Stimulated activated CD8-positive, alpha-beta memory T cell treated with anti-CD3 and anti-CD28 coated beads, Interleukin-15, amount 100 ng/mL, for 24 hours (primary cell): Measurements from ENCODE around the gene ESRP2.

ENCODE experiments used
- DNase-seq: peaks from one replicate; pipeline ENCODE4 v3.0.0-alpha.2; 2020; ENCODE audit warnings: low read depth

The ESRP2 gene

GRCh38 chr16:68235887-68236136 is at the start of gene ESRP2:
Gene ESRP2, minus strand, starts transcription at chr16:68236127. Its CDS starts 82 bp downstream, at chr16:68236045.
- no peak for DNase-seq

- no peak for DNase-seq
Observed at GRCh38 chr16:68285683-68286082, 49.8 kb upstream of the ESRP2 start.

DNA sequence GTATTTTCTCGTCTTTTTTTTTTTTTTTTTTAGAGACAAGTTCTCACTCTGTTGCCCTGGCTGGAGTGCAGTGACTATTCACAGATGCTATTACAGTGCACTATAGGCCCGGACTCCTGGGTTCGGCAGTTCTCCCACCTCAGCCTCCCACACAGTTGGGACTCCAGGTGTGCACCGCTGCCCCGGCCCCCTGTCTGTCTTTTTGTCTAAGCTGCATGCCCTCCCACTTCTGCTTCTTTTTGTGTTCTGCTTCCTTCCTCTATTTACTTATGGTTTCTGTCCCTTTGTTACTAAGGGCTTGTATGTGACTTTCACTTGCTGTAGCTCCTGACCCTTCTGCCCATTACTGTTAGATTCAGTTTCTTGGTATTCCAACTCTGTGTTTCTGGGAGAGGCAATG is 48.9 kb upstream of the ESRP2 start:
- no peak for DNase-seq

GRCh38 chr16:68283801-68284598 is 48.1 kb upstream of the ESRP2 start:
- DNase-seq = no peak

GRCh38 chr16:68283346-68283745 is 47.4 kb upstream of the ESRP2 start:
- DNase-seq = no peak

- no peak for DNase-seq
Observed at GRCh38 chr16:68282064-68282452, 46.1 kb upstream of the ESRP2 start.

- DNase-seq = no peak
Observed at GRCh38 chr16:68281368-68282063, 45.6 kb upstream of the ESRP2 start.

DNA sequence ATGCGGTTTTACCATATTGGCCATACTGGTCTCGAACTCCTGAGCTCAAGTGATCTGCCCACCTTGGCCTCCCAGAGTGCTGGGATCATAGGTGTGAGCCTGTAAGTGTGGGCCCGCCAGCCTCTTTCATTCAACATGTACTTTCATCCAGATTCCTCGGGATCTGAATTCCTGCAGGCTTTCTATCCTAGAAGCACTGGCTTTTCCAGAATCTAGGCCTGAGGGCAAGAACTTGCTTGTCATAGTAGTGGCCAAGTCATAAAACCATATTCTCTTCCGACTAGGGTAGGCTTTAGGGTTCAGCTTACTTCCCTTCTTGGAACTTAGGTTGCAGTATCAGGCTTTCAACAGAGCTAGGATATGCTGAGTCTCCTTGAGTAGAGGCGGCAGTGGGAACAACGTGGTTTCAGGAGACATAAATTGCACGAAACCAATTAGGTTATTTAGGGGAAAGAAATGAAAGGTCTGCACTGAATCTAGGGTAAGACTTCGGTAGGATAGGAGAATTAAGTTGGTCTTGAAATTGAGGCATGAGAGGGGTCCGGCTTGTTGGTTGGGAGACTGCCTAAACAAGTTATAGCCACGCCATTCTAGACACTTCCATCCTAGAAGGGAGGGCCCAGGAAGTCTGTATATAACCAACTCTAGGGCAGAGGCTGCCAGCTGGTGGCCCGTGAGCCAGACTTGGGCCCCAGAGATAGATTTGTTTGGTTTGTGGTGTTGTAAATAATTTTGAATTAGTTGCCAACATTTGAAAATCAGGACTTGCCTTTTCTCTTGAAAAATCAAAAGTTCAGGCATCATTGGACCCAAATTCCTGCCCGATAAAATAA is 44.0 kb upstream of the ESRP2 start:
- DNase-seq = no peak

- DNase-seq = no peak
Observed at GRCh38 chr16:68276223-68276622, 40.3 kb upstream of the ESRP2 start.

DNA sequence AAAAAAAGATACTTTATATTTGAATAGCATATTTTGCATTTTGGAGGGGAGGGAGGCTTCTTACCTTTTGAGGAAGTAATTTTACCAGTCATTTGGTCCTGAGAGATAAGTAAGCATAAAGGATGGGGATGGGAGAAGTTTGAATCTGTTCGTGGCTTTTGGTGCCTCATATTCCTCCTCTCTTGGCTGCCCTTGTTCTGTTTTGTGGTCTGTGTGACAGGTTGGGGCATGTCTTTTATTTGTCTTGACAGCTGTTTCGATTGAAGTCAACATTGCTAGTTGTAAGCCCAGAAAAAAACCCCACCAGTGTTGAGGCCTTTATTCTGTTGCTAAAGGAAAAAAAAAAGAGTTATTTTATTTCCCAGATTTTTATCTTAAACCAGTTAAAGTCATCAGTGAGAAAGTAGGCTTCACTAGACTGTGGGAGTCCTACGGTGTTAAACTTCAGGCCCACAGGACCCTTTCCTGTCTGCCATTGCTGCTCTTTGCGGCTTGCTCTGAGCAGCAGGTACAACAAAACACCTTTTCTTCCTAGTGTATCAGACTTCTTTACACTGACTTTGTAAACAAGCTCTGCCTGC is 39.8 kb upstream of the ESRP2 start:
- no peak for DNase-seq

DNA sequence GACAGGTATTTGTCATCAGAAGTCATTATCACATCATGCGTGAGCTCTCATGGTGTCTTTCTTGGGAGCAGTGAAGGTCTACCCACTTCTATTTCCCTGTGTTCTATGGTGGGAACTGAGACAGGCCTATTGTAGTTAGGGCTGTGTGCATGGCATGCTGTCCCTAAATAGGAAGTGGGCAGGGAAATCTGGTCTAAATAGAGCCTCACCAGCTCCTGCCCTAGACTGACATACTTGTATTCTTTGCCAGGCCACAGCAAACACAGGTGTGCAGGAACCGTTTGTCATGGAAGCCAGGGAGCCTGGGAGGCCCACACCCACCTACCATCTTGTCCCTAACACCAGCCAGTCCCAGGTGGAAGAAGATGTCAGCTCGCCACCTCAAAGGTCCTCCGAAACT is 38.5 kb upstream of the ESRP2 start:
- DNase-seq = no peak

DNA sequence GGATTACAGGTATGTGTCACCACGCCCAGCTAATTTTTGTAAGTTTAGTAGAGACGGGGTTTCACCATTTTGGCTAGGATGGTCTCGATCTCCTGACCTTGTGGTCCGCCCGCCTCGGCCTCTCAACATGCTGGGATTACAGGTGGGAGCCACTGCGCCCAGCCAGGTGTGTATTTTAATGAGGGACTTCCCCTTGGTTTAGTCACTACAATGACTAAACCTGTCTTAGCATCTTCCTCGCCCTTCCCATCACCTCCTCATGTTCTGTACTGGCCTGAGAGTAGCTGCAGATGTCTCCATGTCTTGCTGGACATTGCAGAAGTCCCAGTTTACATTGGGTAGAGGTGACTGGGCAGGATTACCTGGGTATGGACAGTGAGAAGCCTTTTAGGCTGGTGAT is 38.0 kb upstream of the ESRP2 start:
- no peak for DNase-seq

DNA sequence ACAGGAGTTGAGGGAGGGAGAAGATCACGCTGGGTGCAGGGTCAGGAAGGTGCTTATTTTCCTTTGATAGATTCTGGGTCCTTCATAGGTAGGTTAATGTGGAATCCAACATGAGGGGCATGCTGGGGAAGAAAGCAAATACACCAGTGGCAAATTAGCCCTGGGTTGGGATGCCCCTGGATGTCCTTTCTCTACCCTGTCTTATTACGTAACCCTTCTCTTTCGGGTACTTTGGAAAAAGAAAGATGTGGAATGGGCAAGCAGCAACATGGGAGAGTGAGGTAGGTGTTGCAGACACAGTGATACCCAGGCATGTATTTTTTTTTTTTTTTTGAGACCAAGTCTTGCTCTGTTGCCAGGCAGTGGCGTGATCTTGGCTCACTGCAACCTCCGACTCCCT is 37.5 kb upstream of the ESRP2 start:
- DNase-seq = no peak

DNA sequence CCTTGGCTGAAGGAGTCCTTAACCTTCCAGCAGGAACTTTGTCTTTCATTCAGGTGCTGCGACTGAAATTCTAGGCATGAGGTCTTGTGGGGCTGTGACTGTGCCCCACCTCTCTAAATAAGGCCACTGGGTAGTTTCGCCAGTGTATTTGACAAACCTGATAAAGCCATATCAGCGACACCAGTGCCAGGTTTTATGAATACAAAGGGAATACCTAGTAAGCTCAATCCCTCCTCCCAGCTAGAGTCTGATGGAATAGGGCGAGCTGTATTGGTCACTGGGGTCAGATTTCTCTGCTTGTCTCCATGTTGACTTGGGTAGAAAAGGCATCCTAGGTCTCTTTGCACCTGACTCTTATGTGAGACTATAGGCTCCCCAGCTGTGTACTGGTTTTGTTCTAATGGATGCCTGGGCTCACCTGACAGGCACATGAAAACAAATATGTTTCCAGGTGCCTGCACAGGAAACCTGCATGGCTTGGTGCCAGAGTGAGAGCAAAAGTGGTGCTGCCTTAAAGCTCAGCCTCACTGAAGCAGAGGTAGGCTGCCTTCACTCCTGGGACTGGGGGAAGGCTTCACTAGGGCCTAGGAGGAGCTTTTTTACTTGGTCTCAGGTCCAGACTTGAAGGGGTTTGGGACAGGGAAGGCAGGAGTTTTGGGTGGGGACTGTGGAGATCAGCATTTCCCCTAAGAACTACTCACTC is 36.7 kb upstream of the ESRP2 start:
- no peak for DNase-seq

GRCh38 chr16:68270353-68270752 is 34.4 kb upstream of the ESRP2 start:
- DNase-seq = no peak

DNA sequence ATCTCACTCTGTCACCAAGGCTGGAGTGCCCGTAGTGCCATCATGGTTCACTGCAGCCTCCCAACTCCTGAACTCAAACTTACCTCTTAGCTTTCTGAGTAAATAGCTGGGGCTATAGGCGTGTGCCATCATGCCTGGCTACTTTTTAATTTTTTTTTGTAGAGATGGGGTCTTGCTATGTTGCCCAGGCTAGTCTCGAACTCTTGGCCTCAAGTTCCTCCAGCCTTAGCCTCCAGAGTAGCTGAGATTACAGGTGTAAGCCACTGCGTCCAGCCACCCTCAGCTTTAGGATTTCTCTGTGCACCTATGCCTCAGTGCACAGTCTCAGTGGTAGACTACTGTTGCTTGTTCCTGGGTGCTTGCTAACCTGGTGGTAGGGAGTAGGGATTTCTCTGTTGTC is 33.9 kb upstream of the ESRP2 start:
- no peak for DNase-seq

DNA sequence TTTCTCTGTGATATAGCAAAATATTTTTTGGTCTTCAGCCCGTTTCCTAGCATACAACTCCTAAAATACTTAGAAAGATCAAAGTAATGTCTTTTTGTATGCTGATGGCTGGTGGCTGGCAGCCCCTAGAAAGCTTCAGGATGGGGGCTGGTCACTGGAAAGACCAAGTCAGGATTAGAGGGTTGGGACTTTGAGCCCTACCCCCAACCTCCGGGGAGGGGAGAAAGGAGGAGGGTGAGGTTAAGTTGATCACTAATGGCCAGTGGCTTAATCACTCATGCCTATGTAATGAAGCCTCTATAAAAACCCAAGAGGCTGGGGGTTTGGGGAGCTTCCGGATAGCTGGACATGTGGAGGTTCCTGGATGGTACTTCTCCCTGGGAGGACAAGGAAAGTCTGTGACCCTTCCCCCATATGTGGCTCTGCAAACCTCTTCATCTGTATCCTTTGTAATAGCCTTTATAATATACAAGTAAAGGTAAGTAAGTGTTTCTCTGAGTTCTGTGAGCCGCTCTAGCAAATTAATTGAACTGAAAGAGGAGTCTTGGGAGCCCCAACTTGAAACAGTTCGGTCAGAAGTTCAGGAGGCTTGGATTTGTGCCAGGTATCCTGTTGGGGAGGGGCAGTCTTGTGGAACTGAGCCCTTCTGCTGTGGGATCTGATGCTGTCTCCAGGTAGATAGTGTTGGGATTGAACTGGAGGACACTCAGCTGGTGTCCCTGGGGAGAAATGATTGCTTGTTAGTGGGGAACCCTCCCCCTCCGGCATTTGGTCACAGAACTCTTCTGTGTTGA is 31.9 kb upstream of the ESRP2 start:
- no peak for DNase-seq

DNA sequence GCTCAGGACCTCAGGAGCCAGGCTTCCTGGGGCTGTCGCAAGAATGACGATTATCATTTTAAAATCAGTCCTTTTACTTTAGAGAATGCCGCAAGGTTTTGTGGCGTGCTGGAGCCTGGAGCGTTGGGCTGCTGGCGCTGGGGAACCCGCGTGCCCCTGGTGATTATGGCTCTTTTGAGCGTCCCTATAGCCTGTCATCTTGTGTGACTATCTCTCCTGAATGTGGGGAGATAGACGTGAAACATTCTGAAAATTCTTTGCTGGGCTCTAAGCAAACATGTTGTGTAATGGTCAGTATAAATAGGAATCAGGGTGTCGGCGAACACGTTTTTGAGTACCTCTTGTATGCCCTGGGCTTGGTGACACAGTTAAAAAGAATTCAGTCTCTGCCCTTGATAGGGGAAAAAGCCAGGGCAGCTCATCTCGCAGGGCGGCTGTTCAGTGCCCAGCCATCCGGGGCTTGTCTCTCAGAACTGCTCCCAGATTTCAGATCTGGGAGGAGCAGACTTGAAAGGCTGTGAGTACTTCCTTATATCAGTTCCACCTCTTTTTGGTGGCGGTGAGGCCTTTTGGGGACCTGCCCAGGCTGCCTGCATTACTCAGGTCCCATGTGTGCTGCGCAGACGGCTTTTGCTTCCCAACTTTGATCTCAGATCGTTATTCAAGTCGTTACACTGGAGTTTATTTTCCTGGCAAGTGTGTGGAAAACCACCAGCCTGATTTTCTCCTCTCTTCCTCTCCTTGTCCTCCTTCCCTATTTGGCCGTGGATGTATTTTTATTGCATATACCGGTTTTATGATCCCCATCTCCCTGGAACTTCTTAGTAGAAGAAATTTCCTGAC is 29.4 kb upstream of the ESRP2 start:
- no peak for DNase-seq

DNA sequence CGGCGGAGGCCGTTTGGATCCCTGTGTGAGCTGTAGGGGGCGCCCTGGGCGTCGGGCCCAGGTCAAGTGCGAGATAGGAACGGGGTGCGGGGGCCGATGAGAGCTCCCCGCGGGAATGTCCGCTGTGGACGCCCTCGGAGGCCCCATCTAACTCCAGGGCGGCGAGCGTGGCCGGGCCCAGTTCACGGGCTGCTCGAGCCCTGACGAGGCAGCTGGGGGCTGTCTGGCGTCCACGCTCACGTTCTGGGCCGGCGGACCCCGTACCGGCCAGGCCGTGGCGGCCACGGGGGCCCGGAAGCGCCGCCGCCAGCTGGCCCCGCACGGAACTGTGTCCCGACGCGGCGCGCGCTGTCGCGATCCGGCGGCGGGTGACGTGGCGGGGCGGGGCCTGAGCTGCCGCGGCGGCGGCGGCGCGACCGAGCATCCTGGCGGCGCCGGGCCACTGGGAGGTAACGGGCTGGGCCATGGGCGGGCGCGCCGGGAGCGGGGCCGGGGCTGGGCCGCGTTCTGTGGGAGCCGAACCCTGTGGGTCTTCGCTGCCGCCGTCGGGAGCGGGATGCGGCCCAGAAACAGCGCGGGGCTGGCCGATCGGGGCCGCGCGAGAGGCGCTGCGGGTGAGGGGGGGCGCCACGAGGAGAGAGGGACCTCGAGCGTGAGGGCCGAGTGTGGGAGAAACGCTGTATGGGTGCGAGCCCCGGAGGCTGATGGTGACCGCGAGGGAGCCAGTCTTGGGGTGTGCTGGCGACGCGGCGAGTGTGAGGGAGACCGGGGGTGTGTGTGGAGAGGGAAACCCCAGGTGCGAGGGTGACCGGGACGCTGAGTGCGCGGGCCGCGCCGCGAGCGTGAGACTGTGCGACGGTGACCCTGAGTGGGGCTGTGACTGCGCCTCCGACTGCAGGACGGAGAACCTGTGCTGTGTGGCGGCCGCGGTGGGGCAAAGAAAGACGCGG is 28.5 kb upstream of the ESRP2 start, which contains the start of gene SLC7A6:
Gene SLC7A6 (plus strand): TSS at position 399 of the 950 bp plus-strand sequence. CDS start 10,201 bp downstream, outside the sequence.
- DNase-seq = peak; percentile 66
